Measurements from ENCODE around the gene ADORA2A. TPM values are rescaled to one million over a fixed set of nuclear protein-coding genes. Genes with fewer than 3 reads are reported as not detected.
A peak's percentile ranks its signal among the peaks of the same experiment; 100 is the strongest.

The ADORA2A gene
- total RNA-seq, 1 experiment from 2014 or later, result 3.6 TPM

DNA sequence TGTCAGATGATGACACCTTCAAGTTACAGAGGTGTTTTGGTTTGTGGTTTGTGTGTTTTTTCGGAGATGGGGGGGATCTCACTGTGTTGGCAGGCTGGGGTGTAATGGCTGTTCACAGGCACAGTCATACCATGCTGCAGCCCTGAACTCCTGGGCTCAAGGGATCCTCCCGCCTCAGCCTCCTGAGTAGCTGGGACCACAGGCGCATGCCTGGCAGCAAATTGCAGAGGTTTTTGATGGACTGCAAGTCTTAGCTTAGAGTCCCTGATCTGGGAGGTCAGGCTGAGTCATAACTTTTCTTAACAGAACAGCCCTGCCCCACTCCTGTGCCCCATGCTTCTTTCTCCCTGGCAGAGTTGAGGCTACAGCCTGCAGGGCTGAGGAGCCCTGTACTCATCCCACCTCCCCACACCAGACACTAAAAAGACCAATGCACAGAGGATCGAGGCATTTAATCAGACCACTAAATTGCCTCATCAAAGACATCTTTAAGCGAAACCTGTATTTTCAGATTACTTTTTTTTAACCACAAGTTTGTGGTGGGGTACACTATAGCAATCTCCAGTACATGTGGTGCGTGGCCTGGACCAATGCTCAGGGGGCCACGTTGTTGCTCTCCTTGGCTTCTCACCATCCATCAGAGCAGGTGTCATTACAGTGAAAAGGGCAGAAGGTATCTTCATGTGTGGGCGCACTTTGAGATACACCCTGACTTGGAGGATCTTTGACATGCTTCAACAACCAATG lies 17.1 kb upstream of the ADORA2A start:
- Histone ChIP-seq H3K4me3 (replicated peaks in 1 of 2; ENCODE audit: low read depth in 1 of 2, low read length in 2 of 2) (no peak overlapping the region), H3K27ac (ENCODE audit: low read depth, low read length) (no peak overlapping the region), H3K9me2 (ENCODE audit: insufficient read depth) (no peaks in the 10 kb centered on the region), H4K20me1 (ENCODE audit: insufficient read depth) (no peaks in the 10 kb centered on the region), H3K79me2 (ENCODE audit: insufficient read depth, low read length) (no peaks in the 10 kb centered on the region; the same call in 1 of the 2 replicates), H3K4me2 (ENCODE audit: low read length) (no peak overlapping the region), H3K27me3 (ENCODE audit: insufficient read depth, low read length) (no peaks in the 10 kb centered on the region), H3K4me1 (ENCODE audit: control insufficient read depth in 1 of 2, insufficient read depth in 2 of 2, low read length in 2 of 2) (peaks cover 0 to 8% of the 10 kb centered on the region in 2 experiments; a peak in 1 of 4 replicates), H3K36me3 (ENCODE audit: control insufficient read depth in 1 of 2, insufficient read depth in 2 of 2, low read length in 2 of 2) (peaks cover 5 to 9% of the 10 kb centered on the region in 2 experiments; a peak in 3 of 4 replicates), H2AFZ (ENCODE audit: low read depth, low read length, poor library complexity, severe bottlenecking) (no peak overlapping the region), H3K9me3 (ENCODE audit: control insufficient read depth in 1 of 2, insufficient read depth in 1 of 2, low read depth in 1 of 2, low read length in 2 of 2) (no peaks in the 10 kb centered on the region), H3K9ac (ENCODE audit: low read length) (no peak overlapping the region)
- ChIA-PET CTCF (no interaction called here), RAD21 (ENCODE audit: low non-redundant PET in 1 of 2, low total read pairs in 2 of 2, uncharacterized antibody in 2 of 2, unreplicated experiment in 2 of 2) (no interaction called here), POLR2A (no interaction called here)
- no TSS peak for BruUV-seq (replicated peaks)
- TF ChIP-seq EZH2 (IDR thresholded peaks at IDR 0.05) (no peak), CBX3 (IDR thresholded peaks at IDR 0.05; ENCODE audit: low read depth) (no peak), SRF (IDR thresholded peaks at IDR 0.05; ENCODE audit: low read depth) (no peak), TCF7L2 (IDR thresholded peaks at IDR 0.05; ENCODE audit: borderline replicate concordance, extremely low read depth, insufficient read depth, insufficient read length) (no peak), ZNF274 (IDR thresholded peaks at IDR 0.05; ENCODE audit: low read depth, low read length) (no peak), RAD21 (IDR thresholded peaks at IDR 0.05; ENCODE audit: low read depth) (no peak), EGR1 (IDR thresholded peaks at IDR 0.05; ENCODE audit: low read depth) (no peak)
- TF ChIP-seq, protein P1, sequence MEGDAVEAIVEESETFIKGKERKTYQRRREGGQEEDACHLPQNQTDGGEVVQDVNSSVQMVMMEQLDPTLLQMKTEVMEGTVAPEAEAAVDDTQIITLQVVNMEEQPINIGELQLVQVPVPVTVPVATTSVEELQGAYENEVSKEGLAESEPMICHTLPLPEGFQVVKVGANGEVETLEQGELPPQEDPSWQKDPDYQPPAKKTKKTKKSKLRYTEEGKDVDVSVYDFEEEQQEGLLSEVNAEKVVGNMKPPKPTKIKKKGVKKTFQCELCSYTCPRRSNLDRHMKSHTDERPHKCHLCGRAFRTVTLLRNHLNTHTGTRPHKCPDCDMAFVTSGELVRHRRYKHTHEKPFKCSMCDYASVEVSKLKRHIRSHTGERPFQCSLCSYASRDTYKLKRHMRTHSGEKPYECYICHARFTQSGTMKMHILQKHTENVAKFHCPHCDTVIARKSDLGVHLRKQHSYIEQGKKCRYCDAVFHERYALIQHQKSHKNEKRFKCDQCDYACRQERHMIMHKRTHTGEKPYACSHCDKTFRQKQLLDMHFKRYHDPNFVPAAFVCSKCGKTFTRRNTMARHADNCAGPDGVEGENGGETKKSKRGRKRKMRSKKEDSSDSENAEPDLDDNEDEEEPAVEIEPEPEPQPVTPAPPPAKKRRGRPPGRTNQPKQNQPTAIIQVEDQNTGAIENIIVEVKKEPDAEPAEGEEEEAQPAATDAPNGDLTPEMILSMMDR (IDR thresholded peaks at IDR 0.05 in 2 of 3, conservative IDR thresholded peaks at IDR 0.05 in 1 of 3; ENCODE audit: borderline replicate concordance in 1 of 3, insufficient read depth in 1 of 3, low read depth in 2 of 3, low read length in 2 of 3), result no peak
- TF ChIP-seq, protein P2, sequence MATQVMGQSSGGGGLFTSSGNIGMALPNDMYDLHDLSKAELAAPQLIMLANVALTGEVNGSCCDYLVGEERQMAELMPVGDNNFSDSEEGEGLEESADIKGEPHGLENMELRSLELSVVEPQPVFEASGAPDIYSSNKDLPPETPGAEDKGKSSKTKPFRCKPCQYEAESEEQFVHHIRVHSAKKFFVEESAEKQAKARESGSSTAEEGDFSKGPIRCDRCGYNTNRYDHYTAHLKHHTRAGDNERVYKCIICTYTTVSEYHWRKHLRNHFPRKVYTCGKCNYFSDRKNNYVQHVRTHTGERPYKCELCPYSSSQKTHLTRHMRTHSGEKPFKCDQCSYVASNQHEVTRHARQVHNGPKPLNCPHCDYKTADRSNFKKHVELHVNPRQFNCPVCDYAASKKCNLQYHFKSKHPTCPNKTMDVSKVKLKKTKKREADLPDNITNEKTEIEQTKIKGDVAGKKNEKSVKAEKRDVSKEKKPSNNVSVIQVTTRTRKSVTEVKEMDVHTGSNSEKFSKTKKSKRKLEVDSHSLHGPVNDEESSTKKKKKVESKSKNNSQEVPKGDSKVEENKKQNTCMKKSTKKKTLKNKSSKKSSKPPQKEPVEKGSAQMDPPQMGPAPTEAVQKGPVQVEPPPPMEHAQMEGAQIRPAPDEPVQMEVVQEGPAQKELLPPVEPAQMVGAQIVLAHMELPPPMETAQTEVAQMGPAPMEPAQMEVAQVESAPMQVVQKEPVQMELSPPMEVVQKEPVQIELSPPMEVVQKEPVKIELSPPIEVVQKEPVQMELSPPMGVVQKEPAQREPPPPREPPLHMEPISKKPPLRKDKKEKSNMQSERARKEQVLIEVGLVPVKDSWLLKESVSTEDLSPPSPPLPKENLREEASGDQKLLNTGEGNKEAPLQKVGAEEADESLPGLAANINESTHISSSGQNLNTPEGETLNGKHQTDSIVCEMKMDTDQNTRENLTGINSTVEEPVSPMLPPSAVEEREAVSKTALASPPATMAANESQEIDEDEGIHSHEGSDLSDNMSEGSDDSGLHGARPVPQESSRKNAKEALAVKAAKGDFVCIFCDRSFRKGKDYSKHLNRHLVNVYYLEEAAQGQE (IDR thresholded peaks at IDR 0.05; ENCODE audit: low read depth), result no peak
- intact Hi-C loops (cut with micrococcal nuclease), result no loop called here
- peak; percentile 45; the same call in 1 of the 2 replicates for ATAC-seq
- DNase-seq (ENCODE audit: low read depth, low spot score), result no peak
